ENCODE results near the gene ZNF605. TPM values are rescaled to one million over a fixed set of nuclear protein-coding genes. Genes with fewer than 3 reads are reported as not detected.

Gene ZNF605
- total RNA-seq, 1 donor: 18.3 TPM

GRCh38 chr12:132953771-132954170 lies 2.3 kb downstream of the ZNF605 start:
- TF ChIP-seq CTCF (IDR thresholded peaks at IDR 0.05; ENCODE audit: insufficient read depth, low read length): no peak

GRCh38 chr12:132953163-132953425 lies 3.0 kb downstream of the ZNF605 start:
- TF ChIP-seq CTCF (IDR thresholded peaks at IDR 0.05; ENCODE audit: insufficient read depth, low read length): no peak
- DNase-seq (ENCODE audit: low read depth): no peak
- H3K4me3 ChIP-seq (ENCODE audit: low read depth, low read length): no peak overlapping the region

More at GRCh38 chr12:132953771-132954170, 2.3 kb downstream of the ZNF605 start:
- H3K4me3 ChIP-seq (ENCODE audit: low read depth, low read length): no peak overlapping the region
- no peak for DNase-seq (ENCODE audit: low read depth)

- no peak for DNase-seq (ENCODE audit: low read depth)
- H3K4me3 ChIP-seq (ENCODE audit: low read depth, low read length): no peak overlapping the region
- TF ChIP-seq CTCF (IDR thresholded peaks at IDR 0.05; ENCODE audit: insufficient read depth, low read length): no peak
Measured at GRCh38 chr12:132952371-132953162, 3.5 kb downstream of the ZNF605 start.

- DNase-seq (ENCODE audit: low read depth): no peak
- no peak for TF ChIP-seq CTCF (IDR thresholded peaks at IDR 0.05; ENCODE audit: insufficient read depth, low read length)
- no peak overlapping the region for H3K4me3 ChIP-seq (ENCODE audit: low read depth, low read length)
Measured at GRCh38 chr12:132951649-132952048, 4.5 kb downstream of the ZNF605 start.

- TF ChIP-seq CTCF (IDR thresholded peaks at IDR 0.05; ENCODE audit: insufficient read depth, low read length): no peak
- no peak overlapping the region for H3K4me3 ChIP-seq (ENCODE audit: low read depth, low read length)
- no peak for DNase-seq (ENCODE audit: low read depth)
Measured at GRCh38 chr12:132950844-132951535, 5.1 kb downstream of the ZNF605 start.

DNA sequence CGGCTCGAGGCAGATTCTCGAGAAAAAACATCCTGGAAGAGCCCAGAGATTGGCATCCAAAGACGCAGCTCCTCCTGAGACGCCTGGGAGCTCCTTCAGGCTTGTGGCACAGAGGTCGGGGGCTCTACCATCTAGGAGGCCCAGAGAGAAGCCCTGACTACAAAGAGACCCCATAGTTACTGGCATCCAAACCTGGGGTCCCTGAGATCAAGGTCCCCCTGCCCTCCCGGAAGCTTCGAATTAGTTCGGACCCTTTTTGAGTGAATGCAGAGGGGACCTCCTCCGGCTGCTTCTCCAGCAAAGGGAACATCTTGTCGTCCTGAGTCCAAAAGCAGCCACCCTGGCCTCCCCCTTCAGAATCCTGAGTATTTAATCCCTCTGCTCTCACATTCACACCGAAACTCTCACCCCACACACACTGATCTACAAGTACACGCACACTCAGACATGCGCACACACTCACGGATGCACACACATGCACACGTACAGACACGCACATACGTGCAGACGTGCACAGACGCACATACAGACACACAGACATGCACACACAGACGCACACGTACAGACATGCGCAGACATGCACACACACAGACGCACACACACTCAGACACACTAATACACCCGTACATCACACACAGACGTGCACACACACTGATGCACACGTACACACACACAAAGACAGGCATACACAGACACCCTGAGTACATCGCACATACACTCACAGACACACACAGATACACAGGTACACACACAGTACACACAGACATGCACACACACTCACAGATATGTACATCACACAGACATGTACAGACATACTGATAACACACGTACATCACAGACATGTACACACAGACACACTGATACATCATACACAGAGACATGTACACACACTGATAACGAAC lies 5.9 kb downstream of the ZNF605 start:
- no peak for DNase-seq (ENCODE audit: low read depth)
- no peak for TF ChIP-seq CTCF (IDR thresholded peaks at IDR 0.05; ENCODE audit: insufficient read depth, low read length)
- no peak overlapping the region for H3K4me3 ChIP-seq (ENCODE audit: low read depth, low read length)

All from fibroblast of the aortic adventitia (primary cell).